DOHH2 (cell line): Measurements from ENCODE around the gene EXOSC6.
"Not testable (repeated sequence)": the region's sequence is repeated elsewhere in the genome, so short reads cannot be mapped to it uniquely, and the experiment has no call there.

Experiments
- EZH2phosphoT487 ChIP-seq: fragments of 200-600 bp; sonication (generic); IDR thresholded peaks from 2 replicates; pipeline ENCODE4 v1.6.1; 2017; ENCODE audit warnings: borderline replicate concordance, mild to moderate bottlenecking, antibody characterized with exemption, low read length, moderate library complexity, mixed read lengths
- TF ChIP-seq, protein P1 (sequence below): fragments of 200-600 bp; sonication (generic); IDR thresholded peaks from one replicate; pipeline ENCODE4 v1.5.1; 2014; ENCODE audit warnings: antibody characterized with exemption, mild to moderate bottlenecking, low read depth, low read length; ENCODE audit not compliant: poor library complexity, severe bottlenecking

DNA sequence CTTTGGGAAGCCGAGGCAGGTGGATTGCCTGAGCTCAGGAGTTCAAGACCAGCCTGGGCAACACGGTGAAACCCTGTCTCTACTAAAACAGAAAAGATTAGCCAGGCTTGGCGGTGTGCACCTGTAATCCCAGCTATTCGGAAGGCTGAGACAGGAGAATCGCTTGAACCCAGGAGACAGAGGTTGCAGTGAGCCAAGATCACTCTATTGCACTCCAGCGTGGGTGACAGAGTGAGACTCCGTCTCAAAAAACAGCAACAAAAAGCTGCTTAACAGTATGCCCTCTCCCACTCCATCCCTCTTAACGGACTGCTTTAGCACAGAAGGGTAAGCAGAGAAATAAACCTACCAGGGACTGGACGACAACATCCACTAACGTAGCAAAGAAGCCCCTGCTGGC lies 16.2 kb upstream of the EXOSC6 start:
- TF ChIP-seq, protein P1, sequence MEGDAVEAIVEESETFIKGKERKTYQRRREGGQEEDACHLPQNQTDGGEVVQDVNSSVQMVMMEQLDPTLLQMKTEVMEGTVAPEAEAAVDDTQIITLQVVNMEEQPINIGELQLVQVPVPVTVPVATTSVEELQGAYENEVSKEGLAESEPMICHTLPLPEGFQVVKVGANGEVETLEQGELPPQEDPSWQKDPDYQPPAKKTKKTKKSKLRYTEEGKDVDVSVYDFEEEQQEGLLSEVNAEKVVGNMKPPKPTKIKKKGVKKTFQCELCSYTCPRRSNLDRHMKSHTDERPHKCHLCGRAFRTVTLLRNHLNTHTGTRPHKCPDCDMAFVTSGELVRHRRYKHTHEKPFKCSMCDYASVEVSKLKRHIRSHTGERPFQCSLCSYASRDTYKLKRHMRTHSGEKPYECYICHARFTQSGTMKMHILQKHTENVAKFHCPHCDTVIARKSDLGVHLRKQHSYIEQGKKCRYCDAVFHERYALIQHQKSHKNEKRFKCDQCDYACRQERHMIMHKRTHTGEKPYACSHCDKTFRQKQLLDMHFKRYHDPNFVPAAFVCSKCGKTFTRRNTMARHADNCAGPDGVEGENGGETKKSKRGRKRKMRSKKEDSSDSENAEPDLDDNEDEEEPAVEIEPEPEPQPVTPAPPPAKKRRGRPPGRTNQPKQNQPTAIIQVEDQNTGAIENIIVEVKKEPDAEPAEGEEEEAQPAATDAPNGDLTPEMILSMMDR = not testable (repeated sequence)
- TF ChIP-seq EZH2phosphoT487 = not testable (repeated sequence)
